Measurements from ENCODE around the gene SH3GL1. TPM values are rescaled to one million over a fixed set of nuclear protein-coding genes. Genes with fewer than 3 reads are reported as not detected.

Gene SH3GL1
- total and polyA plus RNA-seq, 2 experiments from 2014 or later: 73.1 to 89.5 TPM

DNA sequence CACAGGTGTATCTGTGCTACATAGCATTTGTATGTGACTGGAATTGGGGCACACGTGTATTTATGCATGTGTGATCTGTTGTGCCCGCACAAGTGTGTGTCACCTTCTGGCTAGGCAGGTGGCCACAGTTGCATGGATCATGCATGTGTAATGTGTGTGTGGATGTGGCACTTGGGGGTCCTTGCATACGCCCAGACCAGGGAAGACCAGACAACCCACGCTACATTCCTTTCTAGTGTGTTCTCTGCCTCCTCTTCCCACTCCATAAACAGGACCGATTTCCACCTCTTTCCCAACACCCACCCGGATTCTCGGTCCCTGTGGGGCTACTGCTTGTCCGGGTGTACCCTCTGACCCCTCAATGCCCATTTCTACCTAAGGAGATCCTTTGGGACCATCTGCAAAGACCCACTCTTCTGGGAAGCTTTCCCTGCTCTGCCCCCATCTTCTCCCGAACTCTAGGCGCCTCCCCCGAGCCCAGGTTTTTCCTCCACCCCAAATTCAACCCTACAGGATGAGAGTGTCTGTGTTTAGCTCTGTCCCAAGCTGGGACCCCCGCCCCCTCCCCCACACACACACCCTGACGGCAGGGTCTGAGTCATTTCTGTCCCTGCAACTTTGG lies 74.0 kb downstream of the SH3GL1 start (continued):
- no peak for TF ChIP-seq POLR2AphosphoS5 (IDR thresholded peaks at IDR 0.05; ENCODE audit: low read depth)

DNA sequence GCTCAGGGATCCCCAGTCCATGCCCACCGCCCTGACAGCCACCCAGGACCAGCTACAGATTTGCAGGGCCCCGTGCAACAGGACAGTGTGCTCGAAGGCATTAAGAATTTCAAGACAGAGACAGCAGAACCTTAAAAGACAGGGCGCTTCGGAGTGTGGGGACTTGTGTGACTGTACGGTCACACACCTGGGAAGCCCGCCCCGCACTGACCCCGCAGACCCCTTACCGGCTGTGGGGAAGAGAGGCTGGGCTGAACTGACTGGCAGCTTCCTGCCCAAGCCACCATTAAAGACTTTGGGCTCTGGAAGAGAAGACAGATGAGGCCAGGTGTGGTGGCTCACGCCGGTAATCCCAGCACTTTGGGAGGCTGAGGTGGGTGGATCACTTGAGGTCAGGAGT lies 76.1 kb downstream of the SH3GL1 start:
- Histone ChIP-seq H3K4me3 (no peak overlapping the region), H3K9me2 (ENCODE audit: insufficient read depth) (no peaks in the 10 kb centered on the region), H3K79me2 (replicated peaks; ENCODE audit: insufficient read depth) (no peaks in the 10 kb centered on the region), H3F3A (replicated peaks; ENCODE audit: low read depth) (peaks cover 6% of the 10 kb centered on the region; the same call in 1 of the 2 replicates), H2AFZ (no peak overlapping the region), H3K4me2 (no peak overlapping the region), H3K36me3 (ENCODE audit: insufficient read depth) (no peaks in the 10 kb centered on the region; the same call in 1 of the 2 replicates), H3K27ac (ENCODE audit: low read depth) (no peak overlapping the region), H4K20me1 (replicated peaks; ENCODE audit: insufficient read depth) (no peaks in the 10 kb centered on the region), H3K4me1 (ENCODE audit: insufficient read depth) (peaks cover 3% of the 10 kb centered on the region; the same call in 1 of the 2 replicates), H3K27me3 (ENCODE audit: insufficient read depth) (no peaks in the 10 kb centered on the region)
- DNase-seq (ENCODE audit: low spot score) (no peak), ATAC-seq (no peak)
- peaks cover 15% of the 10 kb centered on the region for H3K4me1 Mint-ChIP-seq
- TF ChIP-seq STAT1 (IDR thresholded peaks at IDR 0.05; ENCODE audit: unreplicated experiment) (no peak), EZH2phosphoT487 (IDR thresholded peaks at IDR 0.05; ENCODE audit: unreplicated experiment) (no peak), CREB1 (CRISPR knock-in tag; IDR thresholded peaks at IDR 0.05; ENCODE audit: low read depth) (no peak), ZNF114 (CRISPR knock-in tag; IDR thresholded peaks at IDR 0.05) (no peak), JUNB (IDR thresholded peaks at IDR 0.05; ENCODE audit: unreplicated experiment) (no peak), POLR2AphosphoS5 (IDR thresholded peaks at IDR 0.05; ENCODE audit: low read depth) (no peak), NANOG (IDR thresholded peaks at IDR 0.05; ENCODE audit: borderline replicate concordance) (no peak), ZNF331 (CRISPR knock-in tag; IDR thresholded peaks at IDR 0.05; ENCODE audit: low read depth) (no peak), EZH2 (IDR thresholded peaks at IDR 0.05; ENCODE audit: low read depth, unreplicated experiment) (no peak)
- TF ChIP-seq, protein P1, sequence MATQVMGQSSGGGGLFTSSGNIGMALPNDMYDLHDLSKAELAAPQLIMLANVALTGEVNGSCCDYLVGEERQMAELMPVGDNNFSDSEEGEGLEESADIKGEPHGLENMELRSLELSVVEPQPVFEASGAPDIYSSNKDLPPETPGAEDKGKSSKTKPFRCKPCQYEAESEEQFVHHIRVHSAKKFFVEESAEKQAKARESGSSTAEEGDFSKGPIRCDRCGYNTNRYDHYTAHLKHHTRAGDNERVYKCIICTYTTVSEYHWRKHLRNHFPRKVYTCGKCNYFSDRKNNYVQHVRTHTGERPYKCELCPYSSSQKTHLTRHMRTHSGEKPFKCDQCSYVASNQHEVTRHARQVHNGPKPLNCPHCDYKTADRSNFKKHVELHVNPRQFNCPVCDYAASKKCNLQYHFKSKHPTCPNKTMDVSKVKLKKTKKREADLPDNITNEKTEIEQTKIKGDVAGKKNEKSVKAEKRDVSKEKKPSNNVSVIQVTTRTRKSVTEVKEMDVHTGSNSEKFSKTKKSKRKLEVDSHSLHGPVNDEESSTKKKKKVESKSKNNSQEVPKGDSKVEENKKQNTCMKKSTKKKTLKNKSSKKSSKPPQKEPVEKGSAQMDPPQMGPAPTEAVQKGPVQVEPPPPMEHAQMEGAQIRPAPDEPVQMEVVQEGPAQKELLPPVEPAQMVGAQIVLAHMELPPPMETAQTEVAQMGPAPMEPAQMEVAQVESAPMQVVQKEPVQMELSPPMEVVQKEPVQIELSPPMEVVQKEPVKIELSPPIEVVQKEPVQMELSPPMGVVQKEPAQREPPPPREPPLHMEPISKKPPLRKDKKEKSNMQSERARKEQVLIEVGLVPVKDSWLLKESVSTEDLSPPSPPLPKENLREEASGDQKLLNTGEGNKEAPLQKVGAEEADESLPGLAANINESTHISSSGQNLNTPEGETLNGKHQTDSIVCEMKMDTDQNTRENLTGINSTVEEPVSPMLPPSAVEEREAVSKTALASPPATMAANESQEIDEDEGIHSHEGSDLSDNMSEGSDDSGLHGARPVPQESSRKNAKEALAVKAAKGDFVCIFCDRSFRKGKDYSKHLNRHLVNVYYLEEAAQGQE (IDR thresholded peaks at IDR 0.05; ENCODE audit: unreplicated experiment): no peak
- TF ChIP-seq, protein P2, sequence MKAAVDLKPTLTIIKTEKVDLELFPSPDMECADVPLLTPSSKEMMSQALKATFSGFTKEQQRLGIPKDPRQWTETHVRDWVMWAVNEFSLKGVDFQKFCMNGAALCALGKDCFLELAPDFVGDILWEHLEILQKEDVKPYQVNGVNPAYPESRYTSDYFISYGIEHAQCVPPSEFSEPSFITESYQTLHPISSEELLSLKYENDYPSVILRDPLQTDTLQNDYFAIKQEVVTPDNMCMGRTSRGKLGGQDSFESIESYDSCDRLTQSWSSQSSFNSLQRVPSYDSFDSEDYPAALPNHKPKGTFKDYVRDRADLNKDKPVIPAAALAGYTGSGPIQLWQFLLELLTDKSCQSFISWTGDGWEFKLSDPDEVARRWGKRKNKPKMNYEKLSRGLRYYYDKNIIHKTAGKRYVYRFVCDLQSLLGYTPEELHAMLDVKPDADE (IDR thresholded peaks at IDR 0.05): no peak
- TF ChIP-seq, protein P3, sequence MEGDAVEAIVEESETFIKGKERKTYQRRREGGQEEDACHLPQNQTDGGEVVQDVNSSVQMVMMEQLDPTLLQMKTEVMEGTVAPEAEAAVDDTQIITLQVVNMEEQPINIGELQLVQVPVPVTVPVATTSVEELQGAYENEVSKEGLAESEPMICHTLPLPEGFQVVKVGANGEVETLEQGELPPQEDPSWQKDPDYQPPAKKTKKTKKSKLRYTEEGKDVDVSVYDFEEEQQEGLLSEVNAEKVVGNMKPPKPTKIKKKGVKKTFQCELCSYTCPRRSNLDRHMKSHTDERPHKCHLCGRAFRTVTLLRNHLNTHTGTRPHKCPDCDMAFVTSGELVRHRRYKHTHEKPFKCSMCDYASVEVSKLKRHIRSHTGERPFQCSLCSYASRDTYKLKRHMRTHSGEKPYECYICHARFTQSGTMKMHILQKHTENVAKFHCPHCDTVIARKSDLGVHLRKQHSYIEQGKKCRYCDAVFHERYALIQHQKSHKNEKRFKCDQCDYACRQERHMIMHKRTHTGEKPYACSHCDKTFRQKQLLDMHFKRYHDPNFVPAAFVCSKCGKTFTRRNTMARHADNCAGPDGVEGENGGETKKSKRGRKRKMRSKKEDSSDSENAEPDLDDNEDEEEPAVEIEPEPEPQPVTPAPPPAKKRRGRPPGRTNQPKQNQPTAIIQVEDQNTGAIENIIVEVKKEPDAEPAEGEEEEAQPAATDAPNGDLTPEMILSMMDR (conservative IDR thresholded peaks at IDR 0.05; ENCODE audit: low read depth in 2 of 2): no peak
- TF ChIP-seq, protein P4, sequence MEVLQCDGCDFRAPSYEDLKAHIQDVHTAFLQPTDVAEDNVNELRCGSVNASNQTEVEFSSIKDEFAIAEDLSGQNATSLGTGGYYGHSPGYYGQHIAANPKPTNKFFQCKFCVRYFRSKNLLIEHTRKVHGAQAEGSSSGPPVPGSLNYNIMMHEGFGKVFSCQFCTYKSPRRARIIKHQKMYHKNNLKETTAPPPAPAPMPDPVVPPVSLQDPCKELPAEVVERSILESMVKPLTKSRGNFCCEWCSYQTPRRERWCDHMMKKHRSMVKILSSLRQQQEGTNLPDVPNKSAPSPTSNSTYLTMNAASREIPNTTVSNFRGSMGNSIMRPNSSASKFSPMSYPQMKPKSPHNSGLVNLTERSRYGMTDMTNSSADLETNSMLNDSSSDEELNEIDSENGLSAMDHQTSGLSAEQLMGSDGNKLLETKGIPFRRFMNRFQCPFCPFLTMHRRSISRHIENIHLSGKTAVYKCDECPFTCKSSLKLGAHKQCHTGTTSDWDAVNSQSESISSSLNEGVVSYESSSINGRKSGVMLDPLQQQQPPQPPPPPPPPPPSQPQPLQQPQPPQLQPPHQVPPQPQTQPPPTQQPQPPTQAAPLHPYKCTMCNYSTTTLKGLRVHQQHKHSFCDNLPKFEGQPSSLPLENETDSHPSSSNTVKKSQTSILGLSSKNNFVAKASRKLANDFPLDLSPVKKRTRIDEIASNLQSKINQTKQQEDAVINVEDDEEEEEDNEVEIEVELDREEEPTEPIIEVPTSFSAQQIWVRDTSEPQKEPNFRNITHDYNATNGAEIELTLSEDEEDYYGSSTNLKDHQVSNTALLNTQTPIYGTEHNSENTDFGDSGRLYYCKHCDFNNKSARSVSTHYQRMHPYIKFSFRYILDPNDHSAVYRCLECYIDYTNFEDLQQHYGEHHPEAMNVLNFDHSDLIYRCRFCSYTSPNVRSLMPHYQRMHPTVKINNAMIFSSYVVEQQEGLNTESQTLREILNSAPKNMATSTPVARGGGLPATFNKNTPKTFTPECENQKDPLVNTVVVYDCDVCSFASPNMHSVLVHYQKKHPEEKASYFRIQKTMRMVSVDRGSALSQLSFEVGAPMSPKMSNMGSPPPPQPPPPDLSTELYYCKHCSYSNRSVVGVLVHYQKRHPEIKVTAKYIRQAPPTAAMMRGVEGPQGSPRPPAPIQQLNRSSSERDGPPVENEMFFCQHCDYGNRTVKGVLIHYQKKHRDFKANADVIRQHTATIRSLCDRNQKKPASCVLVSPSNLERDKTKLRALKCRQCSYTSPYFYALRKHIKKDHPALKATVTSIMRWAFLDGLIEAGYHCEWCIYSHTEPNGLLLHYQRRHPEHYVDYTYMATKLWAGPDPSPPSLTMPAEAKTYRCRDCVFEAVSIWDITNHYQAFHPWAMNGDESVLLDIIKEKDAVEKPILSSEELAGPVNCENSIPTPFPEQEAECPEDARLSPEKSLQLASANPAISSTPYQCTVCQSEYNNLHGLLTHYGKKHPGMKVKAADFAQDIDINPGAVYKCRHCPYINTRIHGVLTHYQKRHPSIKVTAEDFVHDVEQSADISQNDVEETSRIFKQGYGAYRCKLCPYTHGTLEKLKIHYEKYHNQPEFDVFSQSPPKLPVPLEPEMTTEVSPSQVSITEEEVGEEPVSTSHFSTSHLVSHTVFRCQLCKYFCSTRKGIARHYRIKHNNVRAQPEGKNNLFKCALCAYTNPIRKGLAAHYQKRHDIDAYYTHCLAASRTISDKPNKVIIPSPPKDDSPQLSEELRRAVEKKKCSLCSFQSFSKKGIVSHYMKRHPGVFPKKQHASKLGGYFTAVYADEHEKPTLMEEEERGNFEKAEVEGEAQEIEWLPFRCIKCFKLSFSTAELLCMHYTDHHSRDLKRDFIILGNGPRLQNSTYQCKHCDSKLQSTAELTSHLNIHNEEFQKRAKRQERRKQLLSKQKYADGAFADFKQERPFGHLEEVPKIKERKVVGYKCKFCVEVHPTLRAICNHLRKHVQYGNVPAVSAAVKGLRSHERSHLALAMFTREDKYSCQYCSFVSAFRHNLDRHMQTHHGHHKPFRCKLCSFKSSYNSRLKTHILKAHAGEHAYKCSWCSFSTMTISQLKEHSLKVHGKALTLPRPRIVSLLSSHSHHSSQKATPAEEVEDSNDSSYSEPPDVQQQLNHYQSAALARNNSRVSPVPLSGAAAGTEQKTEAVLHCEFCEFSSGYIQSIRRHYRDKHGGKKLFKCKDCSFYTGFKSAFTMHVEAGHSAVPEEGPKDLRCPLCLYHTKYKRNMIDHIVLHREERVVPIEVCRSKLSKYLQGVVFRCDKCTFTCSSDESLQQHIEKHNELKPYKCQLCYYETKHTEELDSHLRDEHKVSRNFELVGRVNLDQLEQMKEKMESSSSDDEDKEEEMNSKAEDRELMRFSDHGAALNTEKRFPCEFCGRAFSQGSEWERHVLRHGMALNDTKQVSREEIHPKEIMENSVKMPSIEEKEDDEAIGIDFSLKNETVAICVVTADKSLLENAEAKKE (CRISPR knock-in tag; IDR thresholded peaks at IDR 0.05): no peak
- no peak overlapping the region for H3K4me3 Mint-ChIP-seq
- H3K27ac Mint-ChIP-seq: no peak overlapping the region
- H3K9me3 Mint-ChIP-seq: peaks cover 21% of the 10 kb centered on the region
- peaks cover 38% of the 10 kb centered on the region for H3K36me3 Mint-ChIP-seq (ENCODE audit: low read depth)
- peaks cover 32% of the 10 kb centered on the region for H3K27me3 Mint-ChIP-seq (ENCODE audit: insufficient read depth, low read depth, poor library complexity)
